Mesodermal cell (in vitro differentiated cells): ENCODE data around the gene LBX2.
A peak's percentile ranks its signal among the peaks of the same experiment; 100 is the strongest.
"Not testable (repeated sequence)": the region's sequence is repeated elsewhere in the genome, so short reads cannot be mapped to it uniquely, and the experiment has no call there.

Experiments used
- H3K27ac ChIP-seq: 2 replicates; pipeline ENCODE4 v1.7.0; 2013; ENCODE audit warnings: mild to moderate bottlenecking, low read depth, low read length, moderate library complexity; ENCODE audit not compliant: severe bottlenecking
- H3K36me3 ChIP-seq: 2 replicates; pipeline ENCODE4 v1.7.1; 2013; ENCODE audit warnings: mild to moderate bottlenecking, low read length, moderate library complexity; ENCODE audit not compliant: control insufficient read depth, insufficient read depth
- H3K4me1 ChIP-seq: one replicate; pipeline ENCODE4 v1.7.1; 2013; ENCODE audit warnings: mild to moderate bottlenecking, low read length; ENCODE audit not compliant: insufficient read depth, control insufficient read depth, poor library complexity, severe bottlenecking
- H3K4me3 ChIP-seq: 2 replicates; pipeline ENCODE4 v1.7.0; 2013; ENCODE audit warnings: low read length, control low read depth, mild to moderate bottlenecking; ENCODE audit not compliant: insufficient read depth, poor library complexity, severe bottlenecking; ENCODE audit errors: extremely low read depth
- H3K9me3 ChIP-seq: 2 replicates; pipeline ENCODE4 v1.7.1; 2013; ENCODE audit warnings: mild to moderate bottlenecking, low read length, moderate library complexity; ENCODE audit not compliant: control insufficient read depth
- WGBS, 2 experiments: methylation state at CpG; one replicate each; pipeline ENCODE4 v1.1.5; 2013; ENCODE audit warnings: missing lambda C conversion rate in 2 of 2; ENCODE audit not compliant: insufficient coverage in 2 of 2; 5-methylcytosine and 5-hydroxymethylcytosine counted together

Gene LBX2

DNA sequence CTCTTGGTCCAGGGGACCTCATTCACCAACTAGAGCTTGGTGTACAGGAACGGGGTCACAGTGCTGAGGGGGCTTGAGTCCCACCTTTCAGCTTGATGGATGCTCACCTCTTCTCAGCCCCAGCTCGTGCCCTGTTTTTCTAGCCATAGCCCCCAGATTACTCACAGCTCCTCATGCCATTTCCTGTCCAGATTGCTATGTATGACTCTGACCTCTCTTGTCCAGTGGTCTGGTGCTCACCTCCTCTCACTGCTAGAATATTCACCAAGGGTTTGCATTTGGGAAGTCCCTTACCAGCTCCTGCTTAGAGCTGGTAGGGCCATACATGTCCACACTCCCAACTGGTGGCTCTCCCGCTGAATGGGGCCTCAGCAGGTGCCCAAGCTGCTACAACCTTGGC lies 5.9 kb downstream of the LBX2 start:
- 92 to 98% methylated on average over 3 of the region's 3 CpGs for WGBS, 2 experiments
- Histone ChIP-seq H3K4me1 (peaks cover 6% of the 10 kb centered on the region), H3K27ac (no peak overlapping the region), H3K4me3 (no peak overlapping the region), H3K9me3 (no peaks in the 10 kb centered on the region), H3K36me3 (peaks cover 47% of the 10 kb centered on the region)

DNA sequence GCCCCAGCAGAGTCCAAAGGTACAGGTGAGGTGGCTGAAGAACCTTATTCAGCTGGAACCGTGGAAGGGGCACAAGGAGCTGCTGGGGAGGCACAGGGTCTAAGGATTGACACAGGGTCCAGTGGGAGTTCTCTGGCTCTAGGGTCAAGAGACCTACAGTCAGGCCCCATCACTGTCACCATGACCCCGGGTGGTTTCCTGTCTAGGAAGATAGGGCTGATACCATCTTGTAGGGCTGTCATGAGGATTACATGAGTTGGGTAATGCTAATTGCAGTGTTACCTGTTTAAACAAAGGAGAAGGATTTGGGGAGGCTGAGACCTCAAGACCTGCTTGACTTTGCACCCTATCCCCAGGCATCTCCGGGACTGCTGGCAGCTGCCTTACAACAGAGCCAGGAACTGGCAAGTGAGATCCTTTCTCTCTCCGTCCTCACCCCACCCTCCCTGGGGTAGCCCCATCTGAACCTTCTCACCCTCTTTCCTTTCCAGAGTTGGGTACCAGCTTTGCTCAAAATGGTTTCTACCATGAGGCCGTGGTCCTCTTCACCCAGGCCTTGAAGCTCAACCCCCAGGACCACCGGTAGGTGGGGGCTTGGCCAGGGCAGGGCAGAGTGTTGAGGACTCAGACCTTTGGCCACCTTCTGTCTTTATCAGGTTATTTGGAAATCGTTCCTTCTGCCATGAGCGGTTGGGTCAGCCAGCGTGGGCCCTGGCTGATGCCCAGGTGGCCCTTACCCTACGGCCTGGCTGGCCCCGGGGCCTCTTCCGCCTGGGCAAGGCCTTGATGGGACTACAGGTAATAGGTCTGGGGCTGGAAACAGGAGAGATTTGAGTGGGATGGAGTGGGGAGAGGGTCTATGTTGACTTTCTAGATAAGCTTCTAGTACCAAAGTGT lies 7.5 kb downstream of the LBX2 start:
- no peaks in the 10 kb centered on the region for H3K4me1 ChIP-seq
- peaks cover 59% of the 10 kb centered on the region for H3K36me3 ChIP-seq
- WGBS, 2 experiments = 97 to 99% methylated on average over 8 to 10 of the region's 12 CpGs

GRCh38 chr2:74489906-74490305 lies 9.5 kb downstream of the LBX2 start:
- Histone ChIP-seq H3K9me3 (no peaks in the 10 kb centered on the region), H3K36me3 (peaks cover 67% of the 10 kb centered on the region), H3K27ac (no peak overlapping the region), H3K4me1 (no peaks in the 10 kb centered on the region), H3K4me3 (no peak overlapping the region)
- WGBS, 2 experiments = 97 to 100% methylated on average over 6 of the region's 9 CpGs

More for the DNA sequence above, 7.5 kb downstream of the LBX2 start:
- H3K4me3 ChIP-seq = no peak overlapping the region
- no peaks in the 10 kb centered on the region for H3K9me3 ChIP-seq
- H3K27ac ChIP-seq = no peak overlapping the region

DNA sequence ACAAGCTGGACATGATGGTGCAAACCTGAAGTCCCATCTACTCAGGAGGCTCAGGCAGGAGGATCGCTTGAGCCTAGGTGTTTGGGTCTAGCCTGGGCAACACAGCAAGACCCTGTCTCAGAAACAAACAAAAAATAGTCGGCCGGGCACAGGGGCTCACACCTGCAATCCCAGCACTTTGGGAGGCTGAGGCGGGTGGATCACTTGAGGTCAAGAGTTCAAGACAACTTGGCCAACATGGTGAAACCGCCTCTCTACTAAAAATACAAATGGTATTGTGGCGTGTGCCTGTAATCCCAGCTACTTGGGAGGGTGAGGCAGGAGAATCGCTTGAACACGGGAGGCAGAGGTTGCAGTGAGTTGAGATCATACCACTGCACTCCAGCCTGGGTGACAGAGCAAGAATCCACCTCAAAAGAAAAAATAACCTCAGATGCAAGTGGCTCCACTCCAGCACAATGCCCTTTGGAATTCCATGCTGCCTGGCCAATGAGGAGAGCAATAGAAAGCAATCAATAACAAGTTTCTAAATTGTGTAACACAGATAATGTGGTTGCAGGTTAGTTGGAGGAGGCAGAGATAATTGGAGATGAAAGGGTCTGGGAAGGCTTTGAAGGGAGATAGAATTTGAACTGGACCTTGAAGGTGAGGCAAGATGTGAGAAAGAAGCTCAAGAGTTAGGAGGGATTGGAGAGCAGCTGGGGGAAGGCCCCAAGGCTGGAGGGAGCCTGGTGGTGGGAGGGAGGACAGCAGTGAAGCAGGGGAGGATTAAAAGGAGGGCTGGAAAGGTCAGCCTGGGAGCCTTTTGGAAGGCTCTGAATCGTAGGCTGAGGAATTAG lies 10.5 kb downstream of the LBX2 start:
- WGBS, 2 experiments = 83 to 92% methylated on average over 5 to 7 of the region's 9 CpGs
- Histone ChIP-seq H3K4me1 (no peaks in the 10 kb centered on the region), H3K27ac (no peak overlapping the region), H3K36me3 (peaks cover 59% of the 10 kb centered on the region), H3K4me3 (no peak overlapping the region), H3K9me3 (no peaks in the 10 kb centered on the region)

GRCh38 chr2:74486141-74486540 lies 13.3 kb downstream of the LBX2 start:
- Histone ChIP-seq H3K4me1 (peaks cover 3% of the 10 kb centered on the region), H3K4me3 (no peak overlapping the region), H3K27ac (no peak overlapping the region), H3K36me3 (peaks cover 42% of the 10 kb centered on the region), H3K9me3 (no peaks in the 10 kb centered on the region)
- WGBS, 2 experiments = 100% methylated on average over 2 of the region's 2 CpGs

- H3K36me3 ChIP-seq = peaks cover 45% of the 10 kb centered on the region
- peak overlapping the region; percentile 79 for H3K4me3 ChIP-seq
- not testable (repeated sequence) for H3K4me1 ChIP-seq, H3K9me3 ChIP-seq, H3K27ac ChIP-seq
- WGBS, 2 experiments = 90 to 91% methylated on average over 13 to 15 of the region's 19 CpGs
Observed at GRCh38 chr2:74483675-74484164, 15.7 kb downstream of the LBX2 start.

DNA sequence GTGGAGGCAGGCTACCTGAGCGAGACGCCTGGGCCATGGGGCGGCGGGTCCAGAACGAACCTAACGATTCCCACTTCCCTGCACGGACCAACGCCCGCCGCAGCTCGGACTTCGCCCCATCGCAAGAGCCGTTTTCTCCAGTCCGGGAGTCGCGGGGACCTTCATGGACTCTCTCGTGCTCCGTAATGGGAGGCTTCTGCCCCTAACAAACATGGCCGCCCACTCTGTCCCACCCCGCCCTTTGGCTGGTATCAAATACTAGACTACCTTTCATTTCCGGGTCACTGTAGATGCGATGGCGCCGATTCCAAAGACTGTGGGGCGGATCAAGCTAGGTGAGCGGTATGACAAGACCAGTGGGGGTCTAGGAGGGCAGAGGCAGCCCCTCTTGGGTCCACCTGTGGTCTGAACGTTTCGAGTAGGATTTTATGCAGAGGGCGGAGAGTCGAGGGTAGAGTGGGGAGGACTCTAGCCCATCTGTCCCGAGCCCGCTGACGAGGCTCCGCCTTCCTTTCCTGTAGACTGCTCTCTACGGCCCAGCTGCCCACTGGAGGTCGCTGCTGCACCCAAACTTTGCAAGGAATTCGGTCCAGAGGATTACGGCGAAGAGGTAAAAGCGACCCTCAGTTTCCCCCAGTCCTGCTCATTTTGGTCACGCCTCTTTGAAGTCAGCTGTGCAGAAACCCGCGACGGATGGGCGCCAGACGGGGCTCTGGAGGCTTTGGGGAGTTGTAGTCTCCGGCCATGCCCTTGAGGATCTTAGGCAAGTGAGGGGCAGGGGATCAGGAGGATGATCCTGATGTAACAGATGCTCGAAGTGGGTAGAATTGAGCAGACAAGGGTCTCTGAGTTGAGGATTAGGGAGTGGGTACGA lies 16.4 kb downstream of the LBX2 start, which contains the start of the genes CCDC142 and TTC31:
CCDC142 (minus strand) TSS at position 198 of the 874 bp plus-strand sequence; CDS start at position 37, 161 bp downstream.
TTC31 (plus strand) TSS at position 281 of the 874 bp plus-strand sequence; CDS start at position 296, 15 bp downstream.
- Histone ChIP-seq H3K4me1 (peaks cover 4% of the 10 kb centered on the region), H3K36me3 (peaks cover 45% of the 10 kb centered on the region), H3K9me3 (no peaks in the 10 kb centered on the region), H3K4me3 (peak within 1 kb of the TSS; percentile 79), H3K27ac (peak within 1 kb of the TSS; percentile 81)
- 1 to 2% methylated on average over 40 to 42 of the region's 50 CpGs for WGBS, 2 experiments

DNA sequence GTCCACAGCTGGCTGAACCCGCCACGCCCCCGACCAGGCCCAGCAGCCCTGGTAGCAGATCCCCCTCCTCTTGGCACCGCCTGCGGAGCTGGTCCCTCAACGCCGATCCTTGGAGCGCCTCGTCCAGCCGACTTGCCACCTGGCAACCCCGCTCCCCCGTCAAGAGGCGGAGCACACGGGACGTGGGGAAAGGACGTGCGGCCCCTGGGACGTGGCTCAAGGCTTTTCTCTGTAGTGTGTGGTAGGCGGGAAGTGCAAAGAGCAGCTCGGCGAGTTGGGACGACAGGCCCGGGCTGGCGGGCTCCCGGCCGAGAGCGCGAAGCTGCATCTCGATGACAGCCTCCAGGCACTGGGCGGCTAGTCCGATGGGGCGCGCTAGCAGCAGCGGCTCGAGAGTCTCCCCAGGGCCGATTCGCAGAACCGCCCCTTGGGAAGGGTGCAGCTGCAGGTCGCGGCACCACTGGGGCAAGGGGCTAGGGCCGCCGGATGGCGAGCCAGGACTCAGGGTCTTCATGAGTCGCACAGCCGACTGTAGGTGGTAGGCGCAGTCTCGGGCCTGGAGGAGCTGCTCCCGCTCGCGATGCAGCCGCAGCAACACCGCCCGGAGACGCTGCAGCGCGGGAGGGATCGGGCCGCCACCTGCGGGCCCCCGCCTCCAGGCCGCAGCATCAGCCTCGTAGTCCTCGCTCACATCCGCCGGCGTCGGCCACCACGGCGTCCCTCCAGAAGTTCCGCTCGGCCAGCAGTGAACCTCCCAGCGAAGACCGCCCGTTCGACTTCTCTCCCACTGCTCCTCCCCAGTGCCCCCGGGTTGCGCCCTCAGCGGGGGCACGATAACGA lies 17.2 kb downstream of the LBX2 start:
- Histone ChIP-seq H3K4me3 (peak overlapping the region; percentile 79), H3K9me3 (no peaks in the 10 kb centered on the region), H3K4me1 (peaks cover 4% of the 10 kb centered on the region), H3K27ac (peak overlapping the region; percentile 81), H3K36me3 (peaks cover 48% of the 10 kb centered on the region)
- WGBS, 2 experiments = 1 to 2% methylated on average over 64 to 76 of the region's 80 CpGs

DNA sequence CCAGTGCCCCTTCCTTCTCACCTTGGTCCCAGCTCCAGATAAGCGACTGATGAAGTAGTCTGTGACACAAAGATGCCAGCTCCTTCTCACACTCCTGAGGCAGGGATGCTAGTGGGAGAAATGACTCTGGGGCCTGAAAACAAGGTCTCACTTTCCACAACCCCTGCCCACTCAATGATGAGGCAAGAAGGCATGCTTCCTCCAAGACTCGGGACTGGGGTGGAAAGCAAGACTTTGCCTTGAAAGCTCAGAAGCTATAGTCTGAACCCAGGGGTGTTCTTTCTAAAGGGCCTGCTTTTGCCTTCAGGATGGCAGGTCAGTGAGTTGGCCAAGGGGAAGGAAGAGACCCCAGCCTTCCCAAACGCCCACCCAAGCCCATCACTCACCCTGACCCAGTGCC lies 18.0 kb downstream of the LBX2 start:
- Histone ChIP-seq H3K4me1 (peaks cover 4% of the 10 kb centered on the region), H3K36me3 (peaks cover 50% of the 10 kb centered on the region), H3K27ac (no peak overlapping the region), H3K4me3 (peak overlapping the region; percentile 79), H3K9me3 (no peaks in the 10 kb centered on the region)
- WGBS, 2 experiments = 88 to 100% methylated on average over 1 to 2 of the region's 3 CpGs
